HG02763 (cell line): ENCODE measurements around the gene RAPSN.

Experiments
- ATAC-seq: cut with Tn5 transposase; IDR thresholded peaks from one replicate; pipeline ENCODE4 v1.9.1; 2021; ENCODE audit warnings: mild to moderate bottlenecking, moderate library complexity; ENCODE audit not compliant: unreplicated experiment

The RAPSN gene

GRCh38 chr11:47391711-47392432 lies 57.1 kb downstream of the RAPSN start:
- no peak for ATAC-seq

DNA sequence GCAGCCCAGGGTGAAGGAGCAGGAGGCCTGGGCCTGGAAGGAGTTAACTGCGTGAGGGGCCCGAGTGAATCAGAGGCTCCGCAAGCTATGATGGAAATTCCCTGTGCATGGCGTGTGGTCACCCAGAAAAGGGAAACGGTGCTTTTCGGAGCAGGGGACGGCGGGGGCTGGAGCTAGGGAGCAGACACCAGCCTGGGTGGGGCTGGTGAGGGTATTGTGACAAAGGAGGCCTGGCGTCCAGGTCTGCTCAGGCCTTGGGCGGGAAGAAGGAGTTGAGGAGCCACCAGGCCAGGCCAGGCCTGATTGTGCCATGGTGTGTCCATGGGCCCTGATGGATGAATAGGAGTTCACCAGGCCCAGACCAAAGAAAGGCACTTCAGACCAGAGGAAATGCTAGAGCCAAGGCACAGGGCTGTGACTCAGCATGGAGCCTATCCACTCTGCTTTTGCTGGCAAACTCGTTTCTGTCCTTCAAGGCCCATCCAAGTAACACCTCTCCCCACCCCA lies 57.8 kb downstream of the RAPSN start:
- ATAC-seq, result no peak

DNA sequence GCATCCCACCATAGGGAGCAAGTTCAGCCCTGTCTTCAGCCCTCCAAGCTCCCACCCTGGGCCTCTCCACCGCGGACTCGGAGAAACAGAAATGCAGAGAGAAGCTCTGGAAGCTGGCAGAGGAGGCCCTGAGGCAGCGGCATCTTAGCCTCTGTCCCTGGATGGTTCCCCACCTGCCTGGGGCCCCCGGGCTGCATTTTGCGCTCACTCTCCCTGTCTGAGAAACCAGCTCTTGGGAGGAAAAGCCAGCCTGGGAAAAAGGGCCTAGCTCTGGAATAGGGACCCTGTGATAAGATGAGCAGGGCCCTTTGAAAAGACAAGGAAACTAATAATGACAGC lies 58.5 kb downstream of the RAPSN start:
- ATAC-seq, result no peak

DNA sequence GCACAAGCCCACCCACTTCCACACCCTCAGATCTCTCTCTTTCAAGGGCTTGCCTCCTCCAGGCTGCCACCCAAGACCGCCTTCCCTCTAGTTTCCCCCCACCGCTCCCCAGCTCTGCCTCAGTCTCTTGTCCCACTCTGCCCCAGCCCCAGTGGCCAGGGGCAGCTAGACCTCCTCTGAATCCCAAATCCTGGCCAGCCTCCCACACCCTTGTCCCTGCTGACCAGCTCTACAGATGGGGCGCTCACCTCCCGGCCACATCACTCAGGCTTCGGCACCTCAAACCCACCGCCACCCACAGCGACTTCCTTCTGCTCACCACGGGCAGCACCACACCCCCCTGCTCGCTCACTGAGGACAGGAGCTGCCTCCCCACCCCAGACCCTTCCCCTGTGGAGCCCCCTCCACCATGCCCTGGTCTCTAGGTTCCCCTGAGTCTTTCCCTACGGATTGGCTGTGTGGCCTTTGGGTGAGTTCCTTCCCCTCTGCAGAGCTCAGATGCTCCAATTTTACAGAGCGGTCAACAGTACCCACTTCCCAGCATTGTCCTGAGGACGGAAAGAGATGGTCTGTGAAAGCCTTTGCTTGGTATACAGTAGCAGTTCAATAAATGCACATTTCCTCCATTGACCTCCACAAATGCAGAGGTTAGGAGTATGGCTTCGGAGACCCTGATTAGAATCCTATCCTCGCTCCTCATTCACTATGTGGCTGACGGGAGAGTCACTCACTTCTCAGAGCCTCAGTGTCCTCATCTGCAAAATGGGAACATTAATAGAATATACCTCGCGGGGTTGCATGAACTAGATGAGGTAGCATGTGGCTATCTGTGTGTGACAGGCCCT lies 59.1 kb downstream of the RAPSN start:
- ATAC-seq, result no peak

DNA sequence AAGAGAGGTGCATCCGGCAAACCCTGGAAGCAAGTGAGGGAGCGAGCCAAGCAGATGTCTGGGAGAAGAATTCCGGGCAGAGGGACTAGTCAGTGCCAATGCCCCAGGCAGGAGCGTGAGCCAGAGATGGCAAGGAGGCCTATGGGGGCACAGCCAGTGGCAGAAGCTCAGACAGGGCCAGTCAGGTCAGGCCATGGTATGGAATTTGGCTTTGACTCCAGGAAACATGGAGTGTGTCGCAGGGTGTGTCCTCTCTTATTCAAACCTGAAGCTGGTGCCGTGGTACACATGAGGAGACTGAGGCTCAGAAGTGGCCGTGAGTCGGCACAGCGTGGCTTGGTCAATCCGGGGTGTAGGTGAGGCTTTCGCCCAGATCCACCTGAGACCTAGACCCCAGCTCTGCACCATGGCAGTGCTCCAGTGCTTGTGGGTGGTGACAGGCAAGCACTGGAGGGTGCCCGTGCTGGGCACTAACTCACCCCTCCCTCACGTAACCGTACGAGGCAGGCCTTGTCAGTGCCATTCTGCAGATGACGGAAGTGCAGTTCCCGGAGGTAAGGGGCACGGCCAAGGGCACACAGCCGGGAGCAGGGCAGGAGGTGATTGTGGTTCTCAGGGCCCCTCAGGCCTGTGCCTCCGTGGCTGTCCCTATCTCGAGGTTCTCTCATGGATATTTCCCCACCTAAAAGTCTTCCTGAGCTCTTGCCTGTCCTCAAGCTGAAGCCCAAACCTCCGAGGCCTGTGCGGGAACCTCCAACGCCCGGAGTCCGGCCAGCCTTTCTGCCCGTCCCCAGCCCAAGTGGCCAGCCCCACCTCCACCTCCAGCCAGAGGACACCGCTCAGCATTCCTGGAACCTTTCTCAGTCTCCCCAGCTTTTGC lies 60.0 kb downstream of the RAPSN start:
- ATAC-seq, result no peak

- no peak for ATAC-seq
These were observed 60.8 kb downstream of the RAPSN start for GRCh38 chr11:47387944-47388696.
